ENCODE results near the gene COL3A1. TPM values are rescaled to one million over a fixed set of nuclear protein-coding genes. Genes with fewer than 3 reads are reported as not detected.

The COL3A1 gene
- total RNA-seq (2014; rRNA removed; shearing (Covaris generic); ENCODE audit: low replicate concordance) = not detected in 2 replicates

GRCh38 chr2:188974164-188974563 lies at the start of gene COL3A1:
COL3A1 (plus strand) TSS chr2:188974373; CDS start chr2:188974490, 117 bp downstream.
- no peaks in the 10 kb centered on the region for H3K27me3 ChIP-seq (ENCODE audit: low read length)
- DNase-seq = no peak
- no peaks in the 10 kb centered on the region for H3K9me3 ChIP-seq (ENCODE audit: low read length)
- no peaks in the 10 kb centered on the region for H3K36me3 ChIP-seq (ENCODE audit: insufficient read depth, low read length)
- no peaks in the 10 kb centered on the region for H4K20me1 ChIP-seq (ENCODE audit: insufficient read depth, low read depth, low read length)
- H3K4me2 ChIP-seq (ENCODE audit: low read depth, low read length, poor library complexity, severe bottlenecking) = no peak within 1 kb of the TSS
- no peaks in the 10 kb centered on the region for H3K9me2 ChIP-seq (replicated peaks; ENCODE audit: insufficient read depth, low read length)
- H3K27ac ChIP-seq (ENCODE audit: low read length) = no peak within 1 kb of the TSS
- H3K4me3 ChIP-seq (ENCODE audit: low read length) = no peak within 1 kb of the TSS
- H3K9ac ChIP-seq (ENCODE audit: low read length) = no peak within 1 kb of the TSS
- no peaks in the 10 kb centered on the region for H3K4me1 ChIP-seq (ENCODE audit: low read length)
- no peak within 1 kb of the TSS for H2AFZ ChIP-seq (ENCODE audit: low read length)
- no peaks in the 10 kb centered on the region for H3K79me2 ChIP-seq (ENCODE audit: low read length)

- Histone ChIP-seq H3K4me3 (ENCODE audit: low read length) (no peak overlapping the region), H3K36me3 (ENCODE audit: insufficient read depth, low read length) (no peaks in the 10 kb centered on the region), H4K20me1 (ENCODE audit: insufficient read depth, low read depth, low read length) (no peaks in the 10 kb centered on the region), H3K9me3 (ENCODE audit: low read length) (peaks cover 38% of the 10 kb centered on the region), H3K9ac (ENCODE audit: low read length) (no peak overlapping the region), H3K4me1 (ENCODE audit: low read length) (no peaks in the 10 kb centered on the region), H3K79me2 (ENCODE audit: low read length) (no peaks in the 10 kb centered on the region), H3K4me2 (ENCODE audit: low read depth, low read length, poor library complexity, severe bottlenecking) (no peak overlapping the region), H3K27me3 (ENCODE audit: low read length) (no peaks in the 10 kb centered on the region), H2AFZ (ENCODE audit: low read length) (no peak overlapping the region), H3K9me2 (replicated peaks; ENCODE audit: insufficient read depth, low read length) (no peaks in the 10 kb centered on the region), H3K27ac (ENCODE audit: low read length) (no peak overlapping the region)
- DNase-seq = no peak
These were observed 45.5 kb upstream of the COL3A1 start for GRCh38 chr2:188928643-188929042.

GRCh38 chr2:188931361-188931760 lies 42.8 kb upstream of the COL3A1 start:
- DNase-seq = no peak
- H3K27me3 ChIP-seq (ENCODE audit: low read length) = no peaks in the 10 kb centered on the region
- no peak overlapping the region for H3K27ac ChIP-seq (ENCODE audit: low read length)
- H3K4me1 ChIP-seq (ENCODE audit: low read length) = no peaks in the 10 kb centered on the region
- H2AFZ ChIP-seq (ENCODE audit: low read length) = no peak overlapping the region
- no peak overlapping the region for H3K4me2 ChIP-seq (ENCODE audit: low read depth, low read length, poor library complexity, severe bottlenecking)
- H3K4me3 ChIP-seq (ENCODE audit: low read length) = no peak overlapping the region
- no peaks in the 10 kb centered on the region for H3K36me3 ChIP-seq (ENCODE audit: insufficient read depth, low read length)
- peaks cover 38% of the 10 kb centered on the region for H3K9me3 ChIP-seq (ENCODE audit: low read length)
- no peaks in the 10 kb centered on the region for H4K20me1 ChIP-seq (ENCODE audit: insufficient read depth, low read depth, low read length)
- H3K9ac ChIP-seq (ENCODE audit: low read length) = no peak overlapping the region
- H3K79me2 ChIP-seq (ENCODE audit: low read length) = no peaks in the 10 kb centered on the region
- no peaks in the 10 kb centered on the region for H3K9me2 ChIP-seq (replicated peaks; ENCODE audit: insufficient read depth, low read length)

GRCh38 chr2:188937228-188938220 lies 36.6 kb upstream of the COL3A1 start:
- Histone ChIP-seq H3K4me3 (ENCODE audit: low read length) (no peak overlapping the region), H2AFZ (ENCODE audit: low read length) (no peak overlapping the region), H3K9me3 (ENCODE audit: low read length) (no peaks in the 10 kb centered on the region), H3K79me2 (ENCODE audit: low read length) (no peaks in the 10 kb centered on the region), H3K4me2 (ENCODE audit: low read depth, low read length, poor library complexity, severe bottlenecking) (no peak overlapping the region), H3K9me2 (replicated peaks; ENCODE audit: insufficient read depth, low read length) (no peaks in the 10 kb centered on the region), H3K9ac (ENCODE audit: low read length) (no peak overlapping the region), H3K27me3 (ENCODE audit: low read length) (no peaks in the 10 kb centered on the region), H4K20me1 (ENCODE audit: insufficient read depth, low read depth, low read length) (no peaks in the 10 kb centered on the region), H3K36me3 (ENCODE audit: insufficient read depth, low read length) (no peaks in the 10 kb centered on the region), H3K4me1 (ENCODE audit: low read length) (no peaks in the 10 kb centered on the region), H3K27ac (ENCODE audit: low read length) (no peak overlapping the region)
- no peak for DNase-seq

- no peaks in the 10 kb centered on the region for H3K36me3 ChIP-seq (ENCODE audit: insufficient read depth, low read length)
- H3K27me3 ChIP-seq (ENCODE audit: low read length) = no peaks in the 10 kb centered on the region
- no peak overlapping the region for H3K4me3 ChIP-seq (ENCODE audit: low read length)
- no peaks in the 10 kb centered on the region for H3K79me2 ChIP-seq (ENCODE audit: low read length)
- H3K9me3 ChIP-seq (ENCODE audit: low read length) = no peaks in the 10 kb centered on the region; the same call in 1 of the 2 replicates
- H3K9ac ChIP-seq (ENCODE audit: low read length) = no peak overlapping the region
- no peaks in the 10 kb centered on the region for H3K4me1 ChIP-seq (ENCODE audit: low read length)
- H4K20me1 ChIP-seq (ENCODE audit: insufficient read depth, low read depth, low read length) = no peaks in the 10 kb centered on the region
- no peaks in the 10 kb centered on the region for H3K9me2 ChIP-seq (replicated peaks; ENCODE audit: insufficient read depth, low read length)
- H2AFZ ChIP-seq (ENCODE audit: low read length) = no peak overlapping the region
- no peak for DNase-seq
- H3K27ac ChIP-seq (ENCODE audit: low read length) = no peak overlapping the region
- no peak overlapping the region for H3K4me2 ChIP-seq (ENCODE audit: low read depth, low read length, poor library complexity, severe bottlenecking)
These were observed 34.0 kb upstream of the COL3A1 start for GRCh38 chr2:188940171-188940570.

- Histone ChIP-seq H3K4me1 (ENCODE audit: low read length) (no peaks in the 10 kb centered on the region), H4K20me1 (ENCODE audit: insufficient read depth, low read depth, low read length) (no peaks in the 10 kb centered on the region), H3K27me3 (ENCODE audit: low read length) (no peaks in the 10 kb centered on the region), H3K4me2 (ENCODE audit: low read depth, low read length, poor library complexity, severe bottlenecking) (no peak overlapping the region), H3K4me3 (ENCODE audit: low read length) (no peak overlapping the region), H3K79me2 (ENCODE audit: low read length) (no peaks in the 10 kb centered on the region), H2AFZ (ENCODE audit: low read length) (no peak overlapping the region), H3K9me3 (ENCODE audit: low read length) (peaks cover 7% of the 10 kb centered on the region; the same call in 1 of the 2 replicates), H3K9ac (ENCODE audit: low read length) (no peak overlapping the region), H3K9me2 (replicated peaks; ENCODE audit: insufficient read depth, low read length) (no peaks in the 10 kb centered on the region), H3K27ac (ENCODE audit: low read length) (no peak overlapping the region), H3K36me3 (ENCODE audit: insufficient read depth, low read length) (no peaks in the 10 kb centered on the region)
- no peak for DNase-seq
These were observed 29.7 kb upstream of the COL3A1 start for GRCh38 chr2:188944442-188944841.

- H3K79me2 ChIP-seq (ENCODE audit: low read length) = no peaks in the 10 kb centered on the region
- H3K4me1 ChIP-seq (ENCODE audit: low read length) = no peaks in the 10 kb centered on the region
- no peak overlapping the region for H2AFZ ChIP-seq (ENCODE audit: low read length)
- no peak overlapping the region for H3K4me2 ChIP-seq (ENCODE audit: low read depth, low read length, poor library complexity, severe bottlenecking)
- H3K27ac ChIP-seq (ENCODE audit: low read length) = no peak overlapping the region
- H3K36me3 ChIP-seq (ENCODE audit: insufficient read depth, low read length) = no peaks in the 10 kb centered on the region
- H3K4me3 ChIP-seq (ENCODE audit: low read length) = no peak overlapping the region
- no peak overlapping the region for H3K9ac ChIP-seq (ENCODE audit: low read length)
- peaks cover 7% of the 10 kb centered on the region; the same call in 1 of the 2 replicates for H3K9me3 ChIP-seq (ENCODE audit: low read length)
- H4K20me1 ChIP-seq (ENCODE audit: insufficient read depth, low read depth, low read length) = no peaks in the 10 kb centered on the region
- no peak for DNase-seq
- no peaks in the 10 kb centered on the region for H3K9me2 ChIP-seq (replicated peaks; ENCODE audit: insufficient read depth, low read length)
- no peaks in the 10 kb centered on the region for H3K27me3 ChIP-seq (ENCODE audit: low read length)
These were observed 24.9 kb upstream of the COL3A1 start for GRCh38 chr2:188949046-188949818.

- Histone ChIP-seq H3K27me3 (ENCODE audit: low read length) (no peaks in the 10 kb centered on the region), H3K27ac (ENCODE audit: low read length) (no peak overlapping the region), H3K9me3 (ENCODE audit: low read length) (peaks cover 4% of the 10 kb centered on the region; the same call in 1 of the 2 replicates), H2AFZ (ENCODE audit: low read length) (no peak overlapping the region), H3K4me1 (ENCODE audit: low read length) (no peaks in the 10 kb centered on the region), H4K20me1 (ENCODE audit: insufficient read depth, low read depth, low read length) (no peaks in the 10 kb centered on the region), H3K36me3 (ENCODE audit: insufficient read depth, low read length) (no peaks in the 10 kb centered on the region), H3K4me2 (ENCODE audit: low read depth, low read length, poor library complexity, severe bottlenecking) (no peak overlapping the region), H3K79me2 (ENCODE audit: low read length) (no peaks in the 10 kb centered on the region), H3K4me3 (ENCODE audit: low read length) (no peak overlapping the region), H3K9me2 (replicated peaks; ENCODE audit: insufficient read depth, low read length) (no peaks in the 10 kb centered on the region), H3K9ac (ENCODE audit: low read length) (no peak overlapping the region)
- DNase-seq = no peak
These were observed 21.3 kb upstream of the COL3A1 start for GRCh38 chr2:188952901-188953300.

Measured in Karpas-422 (cell line).